ENCODE results near the gene NET1. TPM values are rescaled to one million over a fixed set of nuclear protein-coding genes. Genes with fewer than 3 reads are reported as not detected.

The NET1 gene
- total RNA-seq, 1 donor from 2014 or later, result 95.9 TPM

GRCh38 chr10:5428133-5428532 lies 15.8 kb downstream of the NET1 start:
- H3K4me1 ChIP-seq, result peaks cover 3 to 43% of the 10 kb centered on the region in 2 donors
- TF ChIP-seq, protein P1, sequence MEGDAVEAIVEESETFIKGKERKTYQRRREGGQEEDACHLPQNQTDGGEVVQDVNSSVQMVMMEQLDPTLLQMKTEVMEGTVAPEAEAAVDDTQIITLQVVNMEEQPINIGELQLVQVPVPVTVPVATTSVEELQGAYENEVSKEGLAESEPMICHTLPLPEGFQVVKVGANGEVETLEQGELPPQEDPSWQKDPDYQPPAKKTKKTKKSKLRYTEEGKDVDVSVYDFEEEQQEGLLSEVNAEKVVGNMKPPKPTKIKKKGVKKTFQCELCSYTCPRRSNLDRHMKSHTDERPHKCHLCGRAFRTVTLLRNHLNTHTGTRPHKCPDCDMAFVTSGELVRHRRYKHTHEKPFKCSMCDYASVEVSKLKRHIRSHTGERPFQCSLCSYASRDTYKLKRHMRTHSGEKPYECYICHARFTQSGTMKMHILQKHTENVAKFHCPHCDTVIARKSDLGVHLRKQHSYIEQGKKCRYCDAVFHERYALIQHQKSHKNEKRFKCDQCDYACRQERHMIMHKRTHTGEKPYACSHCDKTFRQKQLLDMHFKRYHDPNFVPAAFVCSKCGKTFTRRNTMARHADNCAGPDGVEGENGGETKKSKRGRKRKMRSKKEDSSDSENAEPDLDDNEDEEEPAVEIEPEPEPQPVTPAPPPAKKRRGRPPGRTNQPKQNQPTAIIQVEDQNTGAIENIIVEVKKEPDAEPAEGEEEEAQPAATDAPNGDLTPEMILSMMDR (IDR thresholded peaks at IDR 0.05), result no peak

GRCh38 chr10:5433182-5433581 lies 20.8 kb downstream of the NET1 start:
- Histone ChIP-seq H3K4me1 (peaks cover 5 to 32% of the 10 kb centered on the region in 2 donors), H3K9me3 (no peaks in the 10 kb centered on the region), H3K27ac (no peak overlapping the region), H3K27me3 (no peaks in the 10 kb centered on the region), H3K36me3 (peaks cover 7 to 10% of the 10 kb centered on the region in 2 donors), H3K4me3 (no peak overlapping the region)
- no peak for DNase-seq (ENCODE audit: low spot score in 2 of 2)
- TF ChIP-seq, protein P1 (IDR thresholded peaks at IDR 0.05), result no peak
- intact Hi-C loops (cut with DNase I), result loop anchor here (5.0 to 10.0 kb wide), 2 partner anchors 51 to 588 kb away; no protein-coding TSS in a partner anchor

More at GRCh38 chr10:5428133-5428532, 15.8 kb downstream of the NET1 start:
- no peaks in the 10 kb centered on the region for H3K9me3 ChIP-seq
- no peak for DNase-seq (ENCODE audit: low spot score in 2 of 2)
- H3K36me3 ChIP-seq, result peaks cover 7 to 10% of the 10 kb centered on the region in 2 donors
- no peaks in the 10 kb centered on the region for H3K27me3 ChIP-seq
- peak overlapping the region in 1 of 2 donors; percentile 1 for H3K4me3 ChIP-seq
- intact Hi-C loops (cut with DNase I), result loop anchor here (2.0 kb wide), 1 partner anchor 15 kb away; the partner anchor contains the start of gene NET1
- peak overlapping the region; percentile 68 to 69 for H3K27ac ChIP-seq

GRCh38 chr10:5434017-5434753 lies 21.8 kb downstream of the NET1 start:
- intact Hi-C loops (cut with DNase I), result loop anchor here (5.0 to 10.0 kb wide), 2 partner anchors 52 to 589 kb away; no protein-coding TSS in a partner anchor
- peak overlapping the region; percentile 37 to 57 for H3K27ac ChIP-seq
- no peak for DNase-seq (ENCODE audit: low spot score in 2 of 2)
- peaks cover 7 to 10% of the 10 kb centered on the region in 2 donors for H3K36me3 ChIP-seq
- no peaks in the 10 kb centered on the region for H3K9me3 ChIP-seq
- H3K27me3 ChIP-seq, result no peaks in the 10 kb centered on the region
- peaks cover 3 to 31% of the 10 kb centered on the region in 2 donors for H3K4me1 ChIP-seq
- peak overlapping the region in 1 of 2 donors; percentile 20 for H3K4me3 ChIP-seq
- TF ChIP-seq, protein P1 (IDR thresholded peaks at IDR 0.05), result peak; percentile 50 to 67 (median 50)

GRCh38 chr10:5435328-5435727 lies 23.0 kb downstream of the NET1 start:
- intact Hi-C loops (cut with DNase I), result loop anchor here (10.0 kb wide), 1 partner anchor 591 kb away; no protein-coding TSS in a partner anchor

GRCh38 chr10:5440206-5440605 lies 27.8 kb downstream of the NET1 start:
- Histone ChIP-seq H3K9me3 (no peaks in the 10 kb centered on the region), H3K36me3 (no peaks in the 10 kb centered on the region), H3K27me3 (no peaks in the 10 kb centered on the region), H3K27ac (no peak overlapping the region), H3K4me1 (peaks cover 0 to 21% of the 10 kb centered on the region in 2 donors), H3K4me3 (no peak overlapping the region)
- DNase-seq (ENCODE audit: low spot score in 2 of 2), result no peak
- intact Hi-C loops (cut with DNase I), result loop anchor here (5.0 to 10.0 kb wide), 2 partner anchors 375 to 432 kb away; partner anchors contain the start of gene GDI2
- TF ChIP-seq, protein P1 (IDR thresholded peaks at IDR 0.05), result no peak

More at GRCh38 chr10:5435328-5435727, 23.0 kb downstream of the NET1 start:
- Histone ChIP-seq H3K27ac (no peak overlapping the region), H3K36me3 (peaks cover 7 to 10% of the 10 kb centered on the region in 2 donors), H3K27me3 (no peaks in the 10 kb centered on the region), H3K4me1 (peaks cover 3 to 26% of the 10 kb centered on the region in 2 donors), H3K4me3 (no peak overlapping the region), H3K9me3 (no peaks in the 10 kb centered on the region)
- no peak for DNase-seq (ENCODE audit: low spot score in 2 of 2)
- TF ChIP-seq, protein P1 (IDR thresholded peaks at IDR 0.05), result no peak
